ENCODE data around the gene TBC1D16. TPM values are rescaled to one million over a fixed set of nuclear protein-coding genes. Genes with fewer than 3 reads are reported as not detected.

The TBC1D16 gene
- total RNA-seq, 4 donors from 2014 or later: 9.1 to 28.0 (median 22.3) TPM

DNA sequence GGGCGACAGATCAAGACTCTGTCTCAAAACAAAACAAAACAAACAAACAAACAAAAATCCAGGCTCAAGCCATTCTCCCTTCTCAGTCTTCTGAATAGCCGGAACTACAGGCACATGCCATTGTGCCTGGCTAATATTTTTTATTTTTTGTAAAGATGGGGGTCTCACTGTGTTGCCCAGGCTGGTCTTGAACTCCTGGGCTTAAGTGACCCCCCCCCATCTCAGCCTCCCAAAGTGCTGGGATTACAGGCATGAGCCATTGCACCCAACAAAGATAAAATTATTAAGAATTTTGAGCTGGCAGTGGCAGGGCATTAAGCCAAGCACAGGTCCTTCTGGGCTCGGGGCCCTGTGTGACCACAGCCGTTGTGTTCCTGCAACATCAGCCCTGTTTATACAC is 126.6 kb downstream of the TBC1D16 start:
- TF ChIP-seq, protein P1, sequence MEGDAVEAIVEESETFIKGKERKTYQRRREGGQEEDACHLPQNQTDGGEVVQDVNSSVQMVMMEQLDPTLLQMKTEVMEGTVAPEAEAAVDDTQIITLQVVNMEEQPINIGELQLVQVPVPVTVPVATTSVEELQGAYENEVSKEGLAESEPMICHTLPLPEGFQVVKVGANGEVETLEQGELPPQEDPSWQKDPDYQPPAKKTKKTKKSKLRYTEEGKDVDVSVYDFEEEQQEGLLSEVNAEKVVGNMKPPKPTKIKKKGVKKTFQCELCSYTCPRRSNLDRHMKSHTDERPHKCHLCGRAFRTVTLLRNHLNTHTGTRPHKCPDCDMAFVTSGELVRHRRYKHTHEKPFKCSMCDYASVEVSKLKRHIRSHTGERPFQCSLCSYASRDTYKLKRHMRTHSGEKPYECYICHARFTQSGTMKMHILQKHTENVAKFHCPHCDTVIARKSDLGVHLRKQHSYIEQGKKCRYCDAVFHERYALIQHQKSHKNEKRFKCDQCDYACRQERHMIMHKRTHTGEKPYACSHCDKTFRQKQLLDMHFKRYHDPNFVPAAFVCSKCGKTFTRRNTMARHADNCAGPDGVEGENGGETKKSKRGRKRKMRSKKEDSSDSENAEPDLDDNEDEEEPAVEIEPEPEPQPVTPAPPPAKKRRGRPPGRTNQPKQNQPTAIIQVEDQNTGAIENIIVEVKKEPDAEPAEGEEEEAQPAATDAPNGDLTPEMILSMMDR (IDR thresholded peaks at IDR 0.05): no peak
- no peak for TF ChIP-seq POLR2A (IDR thresholded peaks at IDR 0.05)
- no peak for DNase-seq (ENCODE audit: low spot score in 2 of 2)
- 52 to 58% methylated on average over 4 of the region's 4 CpGs for WGBS, 2 donors
- H3K4me3 ChIP-seq (ENCODE audit: low read depth, poor library complexity, severe bottlenecking): no peak overlapping the region
- intact Hi-C loops (cut with DNase I; ENCODE audit: low total_unique reads): no loop called here

DNA sequence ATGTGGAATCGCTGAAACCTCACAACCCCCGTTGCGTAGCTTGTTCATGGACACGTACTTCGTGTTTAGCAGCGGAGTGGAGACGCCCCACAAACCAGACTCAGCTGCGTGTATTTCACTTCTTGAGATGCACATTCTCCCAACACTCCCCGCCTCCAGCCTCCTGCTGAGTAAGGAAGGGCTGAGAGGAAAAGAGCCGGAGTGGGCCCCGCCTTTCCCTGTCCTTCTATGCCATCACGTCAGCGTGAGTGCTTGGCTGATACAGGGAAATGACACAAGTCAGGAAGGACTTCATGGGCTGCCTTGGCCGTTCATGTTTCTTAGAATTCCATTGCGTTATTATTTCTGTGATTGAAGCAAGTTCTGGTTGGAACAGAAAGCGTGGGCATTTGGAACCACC is 127.8 kb downstream of the TBC1D16 start:
- H3K4me3 ChIP-seq (ENCODE audit: low read depth, poor library complexity, severe bottlenecking): no peak overlapping the region
- 44 to 53% methylated on average over 16 of the region's 16 CpGs for WGBS, 2 donors
- intact Hi-C loops (cut with DNase I; ENCODE audit: low total_unique reads): no loop called here
- TF ChIP-seq, protein P1 (IDR thresholded peaks at IDR 0.05): no peak
- TF ChIP-seq POLR2A (IDR thresholded peaks at IDR 0.05): no peak
- DNase-seq (ENCODE audit: low spot score in 2 of 2): no peak

DNA sequence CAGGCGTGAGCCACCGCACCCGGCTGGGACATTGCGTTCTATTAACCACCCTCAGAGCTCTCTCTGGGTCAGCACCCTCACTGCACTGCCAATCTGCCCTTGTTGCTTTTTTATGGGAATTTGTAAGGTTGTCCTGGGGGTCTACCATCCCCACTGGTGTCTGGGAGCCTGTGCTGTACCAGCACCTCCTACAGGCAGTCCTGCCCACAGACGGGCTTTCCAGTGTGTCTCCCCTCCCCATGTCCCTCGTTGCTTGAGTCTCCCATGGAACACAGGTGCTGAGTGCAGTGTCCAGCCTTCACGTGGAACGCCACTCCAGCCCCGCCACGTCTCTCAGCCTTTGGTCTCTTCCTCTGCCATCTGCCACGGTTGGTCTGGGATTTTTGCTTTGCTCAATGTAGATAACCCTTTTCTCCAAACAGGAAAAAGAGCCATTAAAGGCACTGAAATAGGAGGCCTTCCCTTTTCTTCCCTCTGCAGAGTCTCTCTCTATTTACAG is 128.4 kb downstream of the TBC1D16 start:
- intact Hi-C loops (cut with DNase I; ENCODE audit: low total_unique reads): no loop called here
- TF ChIP-seq, protein P1 (IDR thresholded peaks at IDR 0.05): no peak
- no peak for TF ChIP-seq POLR2A (IDR thresholded peaks at IDR 0.05)
- no peak overlapping the region for H3K4me3 ChIP-seq (ENCODE audit: low read depth, poor library complexity, severe bottlenecking)
- no peak for DNase-seq (ENCODE audit: low spot score in 2 of 2)
- WGBS, 2 donors: 88 to 93% methylated on average over 11 of the region's 11 CpGs

DNA sequence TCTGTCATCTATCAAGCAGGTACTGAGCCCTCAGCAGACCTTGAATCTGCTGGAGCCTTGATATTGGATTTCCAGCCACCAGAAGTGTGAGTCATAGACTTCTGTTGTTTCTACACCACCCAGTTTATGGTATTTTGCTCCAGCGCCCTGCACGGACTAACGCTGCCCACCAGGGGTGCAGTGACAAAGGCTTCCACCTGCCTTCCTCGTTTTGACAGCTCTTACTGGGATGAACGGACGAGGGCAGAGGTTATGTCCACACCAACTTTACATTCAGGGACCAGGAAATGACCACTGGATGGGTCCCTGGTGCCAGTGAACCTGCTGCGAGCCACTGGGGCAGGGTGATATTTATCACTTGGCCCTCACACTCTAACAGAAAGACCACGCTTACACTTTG is 129.8 kb downstream of the TBC1D16 start:
- TF ChIP-seq, protein P1 (IDR thresholded peaks at IDR 0.05): no peak
- TF ChIP-seq POLR2A (IDR thresholded peaks at IDR 0.05): no peak
- no peak for DNase-seq (ENCODE audit: low spot score in 2 of 2)
- no peak overlapping the region for H3K4me3 ChIP-seq (ENCODE audit: low read depth, poor library complexity, severe bottlenecking)
- WGBS, 2 donors: 70 to 71% methylated on average over 8 of the region's 8 CpGs
- intact Hi-C loops (cut with DNase I; ENCODE audit: low total_unique reads): no loop called here

DNA sequence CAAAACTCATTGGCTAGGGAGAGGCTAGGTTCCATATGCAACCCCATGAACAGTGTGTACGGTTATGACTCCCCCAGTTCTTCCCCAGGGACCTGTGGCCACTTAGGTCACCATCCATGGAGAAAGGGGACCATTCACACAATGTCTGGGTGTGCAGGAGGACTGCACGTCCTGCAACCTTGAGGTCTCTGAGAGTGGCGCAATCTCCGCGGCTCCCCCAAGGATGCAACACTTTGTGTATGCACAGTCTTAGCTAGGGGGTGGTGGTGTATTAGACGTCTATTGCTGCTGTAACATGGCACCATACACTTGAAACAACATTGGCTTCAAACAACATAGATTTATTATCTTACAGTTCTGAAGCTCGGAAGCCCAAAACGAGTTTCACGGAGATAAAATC is 130.8 kb downstream of the TBC1D16 start:
- H3K4me3 ChIP-seq (ENCODE audit: low read depth, poor library complexity, severe bottlenecking): no peak overlapping the region
- 73% methylated on average over 9 of the region's 9 CpGs for WGBS, 2 donors
- DNase-seq (ENCODE audit: low spot score in 2 of 2): no peak
- intact Hi-C loops (cut with DNase I; ENCODE audit: low total_unique reads): no loop called here
- no peak for TF ChIP-seq POLR2A (IDR thresholded peaks at IDR 0.05)
- TF ChIP-seq, protein P1 (IDR thresholded peaks at IDR 0.05): no peak

DNA sequence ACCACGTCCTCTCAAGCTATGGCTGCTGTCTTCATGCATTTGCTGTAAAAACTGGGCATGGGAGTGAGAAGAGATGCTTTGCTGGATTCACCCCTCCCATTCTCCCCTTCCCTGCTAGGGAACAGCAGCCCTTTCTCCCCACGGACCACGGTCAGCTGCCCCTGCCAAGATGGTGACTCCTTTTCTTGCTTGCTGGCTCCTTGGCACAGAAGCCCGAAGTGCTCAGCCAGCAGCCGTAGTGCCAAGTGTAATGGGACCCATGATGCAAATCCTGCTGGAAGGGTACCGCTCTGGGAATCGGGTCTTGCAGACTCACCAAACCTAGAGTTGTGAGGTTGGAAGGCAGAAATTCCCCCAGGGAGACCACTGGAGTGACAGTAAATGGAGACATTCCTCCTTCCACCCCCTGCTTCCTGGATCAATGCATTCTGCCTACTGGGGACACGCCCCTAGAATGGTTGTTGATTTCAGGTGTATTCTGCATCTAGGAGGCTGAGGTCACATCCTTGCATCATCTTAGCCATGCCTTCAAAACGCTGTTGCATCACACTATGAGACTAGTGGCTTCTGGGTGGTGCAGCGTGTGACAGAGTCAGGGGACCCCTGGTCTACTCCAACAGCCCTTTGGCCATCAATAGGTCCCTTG is 133.4 kb downstream of the TBC1D16 start:
- intact Hi-C loops (cut with DNase I; ENCODE audit: low total_unique reads): no loop called here
- no peak for DNase-seq (ENCODE audit: low spot score in 2 of 2)
- H3K4me3 ChIP-seq (ENCODE audit: low read depth, poor library complexity, severe bottlenecking): no peak overlapping the region
- WGBS, 2 donors: 75 to 77% methylated on average over 10 of the region's 10 CpGs
- TF ChIP-seq, protein P1 (IDR thresholded peaks at IDR 0.05): no peak
- TF ChIP-seq POLR2A (IDR thresholded peaks at IDR 0.05): no peak

Data from lower leg skin (tissue), 4 donors.